NCI-H2081 (cell line): ENCODE data around the gene LAG3.
A peak's percentile ranks its signal among the peaks of the same experiment; 100 is the strongest.

Experiments
- DNase-seq, 2 experiments: peaks; one replicate each; lab custom pipeline; 2025; lab: John Stamatoyannopoulos, UW

Gene LAG3

GRCh38 chr12:6824085-6824775, 51.9 kb downstream of the LAG3 start:
- DNase-seq, result no peak

GRCh38 chr12:6824901-6825381, 52.6 kb downstream of the LAG3 start:
- DNase-seq, result no peak

GRCh38 chr12:6825398-6826124, 53.2 kb downstream of the LAG3 start:
- DNase-seq, result peak; percentile 81 to 84

GRCh38 chr12:6826125-6826733, 53.9 kb downstream of the LAG3 start:
- no peak for DNase-seq

- no peak for DNase-seq
Observed at GRCh38 chr12:6826734-6827436, 54.6 kb downstream of the LAG3 start.

GRCh38 chr12:6827437-6827911, 55.2 kb downstream of the LAG3 start:
- DNase-seq, result peak; percentile 83 to 85
